HepG2 (cell line): ENCODE measurements around the gene CDH2. TPM values are rescaled to one million over a fixed set of nuclear protein-coding genes. Genes with fewer than 3 reads are reported as not detected.

Experiments
- ATAC-seq: fragments of 200-7000 bp; cut with Tn5 transposase; 3 replicates; pipeline ENCODE4 v1.9.1; 2020; ENCODE audit warnings: mild to moderate bottlenecking, moderate library complexity
- BruUV-seq: library from RNA; stranded (reverse); fragments of 400-500 nt; replicated peaks from 2 replicates; lab custom pipeline; 2021; lab: Mats Ljungman, UMichigan
- CTCF ChIA-PET: fragments of 300-600 bp; formaldehyde crosslinking; extraction: SDS; loops from one replicate; lab custom pipeline; 2021; ENCODE audit warnings: low total read pairs, inconsistent platforms, low intra/inter-chr PET ratio; lab: Yijun Ruan, JAX
- POLR2A ChIA-PET: fragments of 350-600 bp; sonication (Branson Sonifier 250); formaldehyde crosslinking; loops from one replicate; lab custom pipeline; 2020; ENCODE audit warnings: antibody characterized with exemption, inconsistent platforms; lab: Yijun Ruan, JAX
- DNase-seq: peaks from one replicate; pipeline ENCODE4 v3.0.0-alpha.2; 2015; ENCODE audit warnings: low spot score
- FAIRE-seq: peaks from 3 replicates; lab custom pipeline; 2011; peaks lifted over from hg19 to GRCh38; lab: Jason Lieb, UNC
- H2AFZ ChIP-seq: one replicate; pipeline ENCODE4 v1.6.1; 2011; ENCODE audit warnings: low read length, inconsistent platforms
- H3K27ac ChIP-seq: fragments of 300-600 bp; 3 replicates; pipeline ENCODE4 v1.8.0; 2011; ENCODE audit warnings: mixed run types, mild to moderate bottlenecking, mixed read lengths, low read length, inconsistent platforms; ENCODE audit not compliant: insufficient read depth; ENCODE audit errors: extremely low read length
- H3K27me3 ChIP-seq, 2 experiments: fragments of 200-600 bp in 1 of 2; 2 replicates in 1 of 2; 3 replicates in 1 of 2; pipeline versions ENCODE4 v1.6.0 to v1.8.0; 2011; ENCODE audit warnings: low read length in 2 of 2, mild to moderate bottlenecking in 2 of 2, moderate library complexity in 2 of 2, inconsistent platforms in 1 of 2; ENCODE audit not compliant: insufficient read depth in 2 of 2, control insufficient read depth in 1 of 2
- H3K36me3 ChIP-seq, 2 experiments: fragments of 200-600 bp in 1 of 2; replicated peaks in 1 of 2; 2 replicates in 1 of 2; 3 replicates in 1 of 2; pipeline versions ENCODE4 v1.5.1 to v1.8.0; 2011; ENCODE audit warnings: low read length in 2 of 2, inconsistent platforms in 1 of 2; ENCODE audit not compliant: insufficient read depth in 2 of 2, control insufficient read depth in 1 of 2
- H3K4me1 ChIP-seq: 2 replicates; pipeline ENCODE4 v1.5.1; 2012; ENCODE audit warnings: low read length, inconsistent platforms; ENCODE audit not compliant: insufficient read depth
- H3K4me2 ChIP-seq: 2 replicates; pipeline ENCODE4 v1.6.0; 2011; ENCODE audit warnings: low read depth, low read length, inconsistent platforms
- H3K4me3 ChIP-seq, 3 experiments: fragments of 200-600 bp in 1 of 3; sonication (generic), shearing (Covaris generic) in 1 of 3; replicated peaks in 1 of 3; 2 replicates each; pipeline ENCODE4 v1.5.1; 2011 to 2016; ENCODE audit warnings: low read length in 3 of 3, inconsistent platforms in 2 of 3, low read depth in 2 of 3, mild to moderate bottlenecking in 2 of 3, control low read depth in 1 of 3, mixed read lengths in 1 of 3; ENCODE audit not compliant: insufficient read depth in 1 of 3
- H3K79me2 ChIP-seq: one replicate; pipeline ENCODE4 v1.6.1; 2011; ENCODE audit warnings: low read length, inconsistent platforms; ENCODE audit not compliant: insufficient read depth
- H3K9ac ChIP-seq: 2 replicates; pipeline ENCODE4 v1.6.0; 2011; ENCODE audit warnings: mild to moderate bottlenecking, low read depth, low read length, inconsistent platforms; ENCODE audit not compliant: insufficient read depth
- H3K9me3 ChIP-seq: 2 replicates; pipeline ENCODE4 v1.5.1; 2012; ENCODE audit warnings: mild to moderate bottlenecking, low read length
- H4K20me1 ChIP-seq: 2 replicates; pipeline ENCODE4 v1.6.0; 2011; ENCODE audit warnings: inconsistent platforms, mild to moderate bottlenecking, low read length, moderate library complexity; ENCODE audit not compliant: insufficient read depth
- BRCA1 ChIP-seq: sonication (generic); formaldehyde crosslinking; IDR thresholded peaks from 2 replicates; pipeline ENCODE4 v1.4.0; 2020; ENCODE audit warnings: missing genetic modification reagents
- CBX2 ChIP-seq, 2 experiments: fragments of 200-600 bp in 1 of 2; sonication (generic); formaldehyde crosslinking in 1 of 2; IDR thresholded peaks; 2 replicates each; pipeline versions ENCODE4 v1.7.0 to v1.8.1; 2018 to 2022; ENCODE audit warnings: low read depth in 2 of 2, low read length in 1 of 2, mild to moderate bottlenecking in 1 of 2, missing genetic modification reagents in 1 of 2
- FOXO4 ChIP-seq: sonication (generic); formaldehyde crosslinking; conservative IDR thresholded peaks from 2 replicates; pipeline ENCODE4 v1.8.1; 2023; ENCODE audit warnings: missing genetic modification reagents
- GLI4 ChIP-seq: sonication (generic); formaldehyde crosslinking; IDR thresholded peaks from 2 replicates; pipeline ENCODE4 v1.5.1; 2020; ENCODE audit warnings: missing genetic modification reagents, mild to moderate bottlenecking, moderate library complexity, borderline replicate concordance
- HNRNPL ChIP-seq: fragments of 200-400 bp; formaldehyde crosslinking; IDR thresholded peaks from 2 replicates; pipeline ENCODE4 v1.6.1; 2017; ENCODE audit warnings: mild to moderate bottlenecking, low read depth, low read length
- NONO ChIP-seq, 2 experiments: fragments of 450-650 bp in 1 of 2; sonication (generic) in 1 of 2; formaldehyde crosslinking in 1 of 2; IDR thresholded peaks in 1 of 2; conservative IDR thresholded peaks in 1 of 2; 2 replicates each; pipeline versions ENCODE4 v1.6.1 to v1.8.0; 2017 to 2022; ENCODE audit warnings: mild to moderate bottlenecking in 1 of 2, missing genetic modification reagents in 1 of 2, moderate library complexity in 1 of 2
- NPAS2 ChIP-seq: sonication (generic); formaldehyde crosslinking; IDR thresholded peaks from 2 replicates; pipeline ENCODE4 v1.8.0; 2022; ENCODE audit warnings: mild to moderate bottlenecking, missing genetic modification reagents, borderline replicate concordance
- RFX1 ChIP-seq: fragments of 450-650 bp; IDR thresholded peaks from 2 replicates; pipeline ENCODE4 v1.6.1; 2017
- SMAD1 ChIP-seq: sonication (generic); formaldehyde crosslinking; IDR thresholded peaks from 2 replicates; pipeline ENCODE4 v1.4.0; 2020; ENCODE audit warnings: missing genetic modification reagents, low read depth, mild to moderate bottlenecking, borderline replicate concordance
- TMF1 ChIP-seq: sonication (generic); formaldehyde crosslinking; IDR thresholded peaks from 2 replicates; pipeline ENCODE4 v1.8.1; 2022; ENCODE audit warnings: low read depth, missing genetic modification reagents
- YY1 ChIP-seq: IDR thresholded peaks from 2 replicates; pipeline ENCODE4 v1.6.1; 2011; ENCODE audit warnings: low read length, low read depth, moderate library complexity, mild to moderate bottlenecking; ENCODE audit not compliant: insufficient read depth, insufficient replicate concordance
- WGBS: methylation state at CpG from one replicate; pipeline ENCODE4 v1.1.6; 2017; ENCODE audit warnings: low lambda C conversion rate; 5-methylcytosine and 5-hydroxymethylcytosine counted together
- in situ Hi-C: cut with HindIII; loops from 2 replicates; pipeline ENCODE4 v1.10.0; 2017; ENCODE audit warnings: low pct_unique_long_range_greater_than_20kb; ENCODE audit not compliant: extremely low pct_ligation_motif_present
- intact Hi-C: fragments of 100-400 bp; cut with micrococcal nuclease; formaldehyde crosslinking; loops from one replicate; pipeline ENCODE4 v1.10.0; 2022; ENCODE audit not compliant: unreplicated experiment
- polyA plus RNA-seq, 8 experiments: library from polyadenylated mRNA; depleted of rRNA in 3 of 8; stranded (reverse) in 7 of 8; unstranded in 1 of 8; fragments of >200 nt; fragmentation: Illumina TruSeq in 4 of 8; extraction: Trizol in 4 of 8; gene quantifications; 2 replicates each; pipeline versions ENCODE4 v1.2.1 to v1.2.3, GENCODE V29; 2011 to 2016; ENCODE audit warnings: low read depth in 4 of 8, missing spikeins in 1 of 8, mixed read lengths in 1 of 8; ENCODE audit not compliant: insufficient read depth in 1 of 8
- total RNA-seq, 5 experiments: library from RNA; depleted of rRNA; stranded (reverse); fragments of >200 nt; fragmentation: Illumina TruSeq; extraction: Trizol; gene quantifications; 2 replicates each; pipeline ENCODE4 v1.2.3, GENCODE V29; 2016; ENCODE audit warnings: low read depth in 1 of 5
- TF ChIP-seq, protein P1 (sequence below): sonication (generic); formaldehyde crosslinking; IDR thresholded peaks from 2 replicates; pipeline ENCODE4 v1.8.0; 2022; ENCODE audit warnings: missing genetic modification reagents, mild to moderate bottlenecking, borderline replicate concordance
- TF ChIP-seq, protein P2 (sequence below): sonication (generic); formaldehyde crosslinking; IDR thresholded peaks from 2 replicates; pipeline ENCODE4 v1.5.0; 2020; ENCODE audit warnings: missing genetic modification reagents
- TF ChIP-seq, protein P3 (sequence below): sonication (generic); formaldehyde crosslinking; IDR thresholded peaks from 2 replicates; pipeline ENCODE4 v1.5.0; 2020; ENCODE audit warnings: missing genetic modification reagents

CDH2 gene
- total and polyA plus RNA-seq, 2 of the 13 experiments (the other 11 are each of a cell fraction or from before 2014, with no cell fraction given): 18.6 to 36.1 TPM

DNA sequence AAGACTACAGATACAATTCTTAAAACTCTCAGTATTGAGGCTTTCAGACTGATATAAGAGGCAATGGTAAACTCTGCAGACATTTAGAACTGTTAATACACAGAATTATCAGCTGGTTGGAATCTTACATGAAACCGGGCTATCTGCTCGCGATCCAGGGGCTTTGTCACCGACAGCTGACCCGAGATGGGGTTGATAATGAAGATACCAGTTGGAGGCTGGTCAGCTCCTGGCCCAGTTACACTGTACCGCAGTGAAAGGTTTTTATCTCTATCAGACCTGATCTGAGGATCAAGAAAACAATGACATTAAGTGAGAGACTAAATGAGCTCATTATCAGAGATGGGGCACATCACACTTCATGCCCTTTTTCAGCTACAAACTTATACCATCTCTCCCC, 167.3 kb downstream of the CDH2 start:
- no peaks in the 10 kb centered on the region for H4K20me1 ChIP-seq
- H3K36me3 ChIP-seq: peaks cover 4 to 9% of the 10 kb centered on the region in 2 experiments; a peak in 2 of 5 replicates
- peaks cover 8% of the 10 kb centered on the region; the same call in 1 of the 2 replicates for H3K4me1 ChIP-seq
- H2AFZ ChIP-seq: no peak overlapping the region
- no peak overlapping the region for H3K27ac ChIP-seq
- ChIA-PET CTCF (no interaction called here), POLR2A (no interaction called here)
- no peak for ATAC-seq
- H3K9ac ChIP-seq: no peak overlapping the region
- intact Hi-C loops (no loop called here), in situ Hi-C loops (loop anchor here (10.0 kb wide), 1 partner anchor 175 kb away; no protein-coding TSS in a partner anchor)
- H3K4me2 ChIP-seq: no peak overlapping the region
- H3K4me3 ChIP-seq: no peak overlapping the region
- FAIRE-seq: no peak
- no TSS peak for BruUV-seq
- WGBS: 92% methylated on average over 6 of the region's 6 CpGs
- no peak for DNase-seq
- no peaks in the 10 kb centered on the region for H3K27me3 ChIP-seq
- H3K9me3 ChIP-seq: no peaks in the 10 kb centered on the region
- no peak for TF ChIP-seq SMAD1 (CRISPR knock-in tag)
- TF ChIP-seq NONO (IDR thresholded peaks at IDR 0.05): no peak
- TF ChIP-seq NONO (CRISPR knock-in tag; conservative IDR thresholded peaks at IDR 0.05): no peak
- no peak for TF ChIP-seq BRCA1 (CRISPR knock-in tag)
- no peaks in the 10 kb centered on the region for H3K79me2 ChIP-seq

- no peak for FAIRE-seq
- Histone ChIP-seq H3K9ac (no peak overlapping the region), H4K20me1 (no peaks in the 10 kb centered on the region), H3K27ac (no peak overlapping the region), H3K4me3 (no peak overlapping the region), H3K27me3 (no peaks in the 10 kb centered on the region), H3K36me3 (peaks cover 7 to 13% of the 10 kb centered on the region in 2 experiments; a peak in 3 of 5 replicates), H3K9me3 (no peaks in the 10 kb centered on the region), H3K4me2 (no peak overlapping the region), H3K4me1 (peaks cover 8% of the 10 kb centered on the region; the same call in 1 of the 2 replicates), H2AFZ (no peak overlapping the region), H3K79me2 (no peaks in the 10 kb centered on the region)
- in situ Hi-C loops (loop anchor here (10.0 kb wide), 1 partner anchor 177 kb away; no protein-coding TSS in a partner anchor), intact Hi-C loops (no loop called here)
- POLR2A ChIA-PET: no interaction called here
- DNase-seq: no peak
- CTCF ChIA-PET: no interaction called here
- WGBS: 94% methylated on average over 5 of the region's 5 CpGs
- TF ChIP-seq RFX1 (no peak), NPAS2 (CRISPR knock-in tag) (no peak), YY1 (no peak), HNRNPL (no peak), GLI4 (CRISPR knock-in tag) (no peak), TMF1 (CRISPR knock-in tag) (no peak), FOXO4 (CRISPR knock-in tag) (no peak), CBX2 (IDR thresholded peaks at IDR 0.05; ENCODE audit: low read depth, low read length) (no peak), CBX2 (CRISPR knock-in tag; IDR thresholded peaks at IDR 0.05; ENCODE audit: low read depth) (no peak)
- TF ChIP-seq, protein P1, sequence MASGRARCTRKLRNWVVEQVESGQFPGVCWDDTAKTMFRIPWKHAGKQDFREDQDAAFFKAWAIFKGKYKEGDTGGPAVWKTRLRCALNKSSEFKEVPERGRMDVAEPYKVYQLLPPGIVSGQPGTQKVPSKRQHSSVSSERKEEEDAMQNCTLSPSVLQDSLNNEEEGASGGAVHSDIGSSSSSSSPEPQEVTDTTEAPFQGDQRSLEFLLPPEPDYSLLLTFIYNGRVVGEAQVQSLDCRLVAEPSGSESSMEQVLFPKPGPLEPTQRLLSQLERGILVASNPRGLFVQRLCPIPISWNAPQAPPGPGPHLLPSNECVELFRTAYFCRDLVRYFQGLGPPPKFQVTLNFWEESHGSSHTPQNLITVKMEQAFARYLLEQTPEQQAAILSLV (CRISPR knock-in tag): no peak
- TF ChIP-seq, protein P2, sequence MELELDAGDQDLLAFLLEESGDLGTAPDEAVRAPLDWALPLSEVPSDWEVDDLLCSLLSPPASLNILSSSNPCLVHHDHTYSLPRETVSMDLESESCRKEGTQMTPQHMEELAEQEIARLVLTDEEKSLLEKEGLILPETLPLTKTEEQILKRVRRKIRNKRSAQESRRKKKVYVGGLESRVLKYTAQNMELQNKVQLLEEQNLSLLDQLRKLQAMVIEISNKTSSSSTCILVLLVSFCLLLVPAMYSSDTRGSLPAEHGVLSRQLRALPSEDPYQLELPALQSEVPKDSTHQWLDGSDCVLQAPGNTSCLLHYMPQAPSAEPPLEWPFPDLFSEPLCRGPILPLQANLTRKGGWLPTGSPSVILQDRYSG (CRISPR knock-in tag): no peak
- TF ChIP-seq, protein P3, sequence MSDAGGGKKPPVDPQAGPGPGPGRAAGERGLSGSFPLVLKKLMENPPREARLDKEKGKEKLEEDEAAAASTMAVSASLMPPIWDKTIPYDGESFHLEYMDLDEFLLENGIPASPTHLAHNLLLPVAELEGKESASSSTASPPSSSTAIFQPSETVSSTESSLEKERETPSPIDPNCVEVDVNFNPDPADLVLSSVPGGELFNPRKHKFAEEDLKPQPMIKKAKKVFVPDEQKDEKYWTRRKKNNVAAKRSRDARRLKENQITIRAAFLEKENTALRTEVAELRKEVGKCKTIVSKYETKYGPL (CRISPR knock-in tag): no peak
- no TSS peak for BruUV-seq
- ATAC-seq: no peak
Measured at GRCh38 chr18:28007841-28008240, 169.1 kb downstream of the CDH2 start.
